HL-60 (cell line): ENCODE data around the gene KBTBD7.

Source experiments
- DNase-seq, 2 experiments: peaks; one replicate each; pipeline ENCODE4 v3.0.0-alpha.2; 2010 to 2020; ENCODE audit warnings: low read depth in 1 of 2, low spot score in 1 of 2
- H3K27ac ChIP-seq: fragments of 250-450 bp; sonication (Bioruptor Pico); replicated peaks from 2 replicates; pipeline ENCODE4 v1.5.1; 2020; ENCODE audit warnings: mild to moderate bottlenecking, moderate library complexity
- H3K27me3 ChIP-seq: fragments of 250-450 bp; sonication (Bioruptor Pico); 2 replicates; pipeline ENCODE4 v1.5.1; 2021; ENCODE audit warnings: mild to moderate bottlenecking, moderate library complexity; ENCODE audit not compliant: insufficient read depth, poor library complexity, severe bottlenecking
- H3K4me3 ChIP-seq: replicated peaks from 2 replicates; pipeline ENCODE4 v1.5.1; 2011; ENCODE audit warnings: mild to moderate bottlenecking, control low read depth, low read length; ENCODE audit not compliant: insufficient read depth
- CTCF ChIP-seq: IDR thresholded peaks from one replicate; pipeline ENCODE4 v1.5.1; 2011; ENCODE audit warnings: low read length, control low read depth, inconsistent platforms; ENCODE audit not compliant: insufficient read depth
- GABPA ChIP-seq: IDR thresholded peaks from 2 replicates; pipeline ENCODE4 v1.6.1; 2012; ENCODE audit warnings: low read depth
- POLR2AphosphoS5 ChIP-seq: IDR thresholded peaks from 2 replicates; pipeline ENCODE4 v1.6.1; 2012; ENCODE audit warnings: low read depth
- REST ChIP-seq: IDR thresholded peaks from 2 replicates; pipeline ENCODE4 v1.6.1; 2012; ENCODE audit warnings: low read depth; ENCODE audit not compliant: insufficient replicate concordance
- SPI1 ChIP-seq: IDR thresholded peaks from 2 replicates; pipeline ENCODE4 v1.6.1; 2012; ENCODE audit warnings: low read depth, mild to moderate bottlenecking, borderline replicate concordance

The KBTBD7 gene

GRCh38 chr13:41229356-41229755 lies 35.0 kb upstream of the KBTBD7 start:
- TF ChIP-seq SPI1 (no peak), CTCF (no peak), POLR2AphosphoS5 (no peak), GABPA (no peak), REST (no peak)
- no peak overlapping the region for H3K4me3 ChIP-seq
- no peaks in the 10 kb centered on the region for H3K27me3 ChIP-seq
- H3K27ac ChIP-seq: no peak overlapping the region
- DNase-seq: no peak

GRCh38 chr13:41224113-41225110 lies 30.0 kb upstream of the KBTBD7 start:
- no peak overlapping the region for H3K4me3 ChIP-seq
- TF ChIP-seq CTCF (no peak), REST (no peak), SPI1 (no peak), GABPA (no peak), POLR2AphosphoS5 (no peak)
- H3K27ac ChIP-seq: no peak overlapping the region
- DNase-seq: no peak
- H3K27me3 ChIP-seq: no peaks in the 10 kb centered on the region

DNA sequence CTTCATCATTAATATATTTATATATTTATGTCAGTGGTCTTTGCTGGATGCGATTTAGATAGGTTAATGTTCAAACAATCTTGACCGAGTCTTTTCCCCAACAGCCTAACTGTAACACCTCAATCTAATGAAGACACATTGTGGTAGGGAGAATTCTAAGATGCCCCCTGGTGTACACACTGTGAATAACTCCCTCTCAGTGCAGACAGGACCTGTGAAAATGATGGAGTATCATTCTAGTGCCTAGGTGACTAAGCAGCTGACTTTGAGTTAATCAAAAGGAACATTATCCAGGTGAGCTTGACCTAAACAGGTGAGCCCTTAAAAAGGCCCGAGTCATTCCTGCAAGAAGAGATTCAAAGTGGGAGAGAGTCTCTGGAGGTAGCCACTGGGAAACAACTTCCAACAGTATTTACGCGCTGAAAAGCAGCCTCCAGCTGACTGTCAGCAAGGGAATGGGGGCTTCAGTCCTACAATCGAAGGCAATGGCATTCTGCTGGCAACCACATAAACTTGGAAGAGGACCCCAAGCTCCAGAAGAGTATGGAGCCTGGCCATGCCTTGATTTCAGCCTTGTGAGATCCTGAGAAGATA lies 28.0 kb upstream of the KBTBD7 start:
- no peak overlapping the region for H3K27ac ChIP-seq
- DNase-seq: peak; percentile 18 to 68
- TF ChIP-seq POLR2AphosphoS5: no peak
- TF ChIP-seq CTCF: peak; percentile 85
- TF ChIP-seq REST: no peak
- TF ChIP-seq SPI1: no peak
- no peaks in the 10 kb centered on the region for H3K27me3 ChIP-seq
- H3K4me3 ChIP-seq: no peak overlapping the region
